NCI-H128 (cell line): ENCODE results near the gene OLFML2A.

Experiments
- DNase-seq: peaks from one replicate; lab custom pipeline; 2025; ENCODE audit not compliant: unreplicated experiment; lab: John Stamatoyannopoulos, UW

Gene OLFML2A

DNA sequence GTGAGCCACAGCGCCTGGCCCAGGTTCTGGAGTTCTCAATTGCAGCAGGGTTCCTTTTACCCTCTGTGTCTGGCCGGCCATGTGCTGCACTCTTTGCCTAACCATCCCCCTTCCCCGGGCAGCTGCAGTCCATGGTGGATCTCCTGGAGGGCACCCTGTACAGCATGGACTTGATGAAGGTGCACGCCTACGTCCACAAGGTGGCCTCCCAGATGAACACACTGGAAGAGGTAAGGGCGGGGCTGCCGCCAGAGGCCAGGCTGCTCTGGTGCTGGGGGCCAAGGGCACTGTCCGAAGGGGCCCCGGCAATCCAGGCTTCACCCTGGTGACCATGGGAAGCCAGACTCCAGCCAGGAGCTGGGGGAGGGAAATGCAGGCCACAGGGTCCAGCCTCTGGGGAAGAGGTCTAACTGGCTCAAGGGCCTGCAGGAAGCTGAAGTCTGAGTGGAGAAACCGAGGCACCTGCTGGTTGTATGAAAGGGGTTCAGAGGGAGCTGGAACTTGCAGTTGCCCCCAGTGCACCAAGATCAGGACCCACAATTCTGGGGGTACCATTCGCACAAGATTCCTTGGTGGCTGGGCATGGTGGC is 18.1 kb downstream of the OLFML2A start:
- DNase-seq: no peak

DNA sequence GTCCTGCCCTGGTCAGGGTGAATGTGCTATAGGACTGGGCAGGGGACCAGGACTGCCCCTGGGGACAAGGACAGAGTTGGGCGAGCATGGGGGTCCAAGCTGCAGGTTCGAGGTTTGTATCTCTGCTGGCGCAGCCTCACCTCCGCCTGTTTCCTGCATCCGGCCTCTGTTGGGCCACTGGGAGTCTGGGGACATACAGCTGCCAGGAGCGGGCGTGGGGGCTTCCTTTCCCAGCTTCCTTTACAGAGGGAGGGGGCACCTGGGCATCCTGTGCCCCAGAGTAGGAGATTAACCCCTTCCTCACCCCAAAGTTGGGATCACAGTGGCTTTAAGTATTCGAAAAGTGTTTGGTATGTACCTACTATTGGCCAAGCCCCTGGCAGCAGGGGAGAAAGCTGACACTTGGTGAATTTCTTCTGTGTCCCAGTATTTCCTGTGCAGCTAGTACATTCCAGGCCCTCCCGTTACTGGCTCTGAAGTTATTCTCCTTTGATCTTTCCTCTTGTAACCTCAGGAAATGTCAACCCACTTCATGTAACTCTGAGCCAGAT is 19.0 kb downstream of the OLFML2A start:
- DNase-seq: no peak

DNA sequence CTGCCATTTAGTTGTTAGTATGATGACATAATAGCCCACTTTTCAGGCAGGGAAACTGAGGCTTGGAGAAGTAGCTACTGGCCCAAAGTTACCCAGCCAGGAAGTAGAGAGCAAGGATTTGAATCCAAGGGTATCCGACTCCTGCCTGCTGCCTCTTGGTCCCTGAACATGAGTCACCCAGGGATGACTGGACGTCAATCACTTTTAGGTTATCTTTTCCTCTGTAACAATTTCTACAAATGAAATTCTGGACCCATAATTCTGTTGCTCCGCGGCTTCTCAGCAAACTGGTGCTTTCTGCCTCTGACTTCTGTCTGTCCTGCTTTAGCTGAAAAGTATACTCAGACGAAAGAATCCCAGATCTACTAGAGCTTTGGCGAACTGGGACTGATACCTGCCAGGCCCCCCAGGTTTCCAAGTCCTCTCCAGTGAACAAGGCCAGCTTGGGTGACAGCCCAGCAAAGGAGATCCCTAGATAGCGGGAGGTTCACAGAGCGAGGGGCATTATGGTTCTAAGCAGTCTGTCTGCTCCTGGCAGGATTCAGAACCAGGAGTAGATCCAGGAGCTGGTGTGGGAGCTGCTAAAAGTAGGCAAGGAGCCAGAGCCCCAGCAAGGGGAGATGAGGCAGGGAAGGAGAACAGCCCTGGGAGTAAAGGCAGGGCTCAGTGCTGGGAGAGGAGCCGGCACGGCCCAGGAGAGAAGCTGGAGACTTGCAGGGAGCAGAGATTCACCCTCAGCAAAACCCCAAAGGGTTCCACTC is 20.6 kb downstream of the OLFML2A start:
- no peak for DNase-seq

DNA sequence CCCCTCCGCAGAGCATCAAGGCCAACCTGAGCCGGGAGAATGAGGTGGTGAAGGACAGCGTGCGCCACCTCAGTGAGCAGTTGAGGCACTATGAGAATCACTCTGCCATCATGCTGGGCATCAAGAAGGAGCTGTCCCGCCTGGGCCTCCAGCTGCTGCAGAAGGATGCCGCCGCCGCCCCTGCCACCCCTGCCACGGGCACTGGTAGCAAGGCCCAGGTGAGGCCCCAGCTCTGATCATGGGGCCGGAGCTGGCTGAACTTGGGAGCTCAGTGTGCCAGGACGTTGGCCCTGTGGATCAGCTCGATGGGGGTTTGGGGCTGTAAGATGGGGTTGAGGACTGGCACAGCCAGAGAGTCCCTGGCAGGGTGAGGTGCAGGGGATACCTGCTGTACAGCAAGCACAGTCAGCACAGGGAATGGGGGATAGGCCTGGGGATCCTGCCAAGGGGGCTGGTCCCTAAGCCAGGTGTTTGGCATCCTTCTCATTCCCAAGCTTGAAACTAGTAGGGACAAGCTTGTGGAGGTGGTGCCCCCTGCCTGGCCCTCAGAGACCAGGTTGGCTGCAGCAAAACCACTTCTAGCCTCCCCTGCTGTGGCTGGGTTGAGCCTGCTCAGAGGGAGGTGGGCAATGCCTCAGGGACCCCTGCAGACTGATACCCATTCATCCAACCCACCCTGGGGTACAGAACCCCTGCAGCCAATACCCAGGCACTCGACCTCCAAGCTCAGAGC is 22.5 kb downstream of the OLFML2A start:
- DNase-seq: no peak

DNA sequence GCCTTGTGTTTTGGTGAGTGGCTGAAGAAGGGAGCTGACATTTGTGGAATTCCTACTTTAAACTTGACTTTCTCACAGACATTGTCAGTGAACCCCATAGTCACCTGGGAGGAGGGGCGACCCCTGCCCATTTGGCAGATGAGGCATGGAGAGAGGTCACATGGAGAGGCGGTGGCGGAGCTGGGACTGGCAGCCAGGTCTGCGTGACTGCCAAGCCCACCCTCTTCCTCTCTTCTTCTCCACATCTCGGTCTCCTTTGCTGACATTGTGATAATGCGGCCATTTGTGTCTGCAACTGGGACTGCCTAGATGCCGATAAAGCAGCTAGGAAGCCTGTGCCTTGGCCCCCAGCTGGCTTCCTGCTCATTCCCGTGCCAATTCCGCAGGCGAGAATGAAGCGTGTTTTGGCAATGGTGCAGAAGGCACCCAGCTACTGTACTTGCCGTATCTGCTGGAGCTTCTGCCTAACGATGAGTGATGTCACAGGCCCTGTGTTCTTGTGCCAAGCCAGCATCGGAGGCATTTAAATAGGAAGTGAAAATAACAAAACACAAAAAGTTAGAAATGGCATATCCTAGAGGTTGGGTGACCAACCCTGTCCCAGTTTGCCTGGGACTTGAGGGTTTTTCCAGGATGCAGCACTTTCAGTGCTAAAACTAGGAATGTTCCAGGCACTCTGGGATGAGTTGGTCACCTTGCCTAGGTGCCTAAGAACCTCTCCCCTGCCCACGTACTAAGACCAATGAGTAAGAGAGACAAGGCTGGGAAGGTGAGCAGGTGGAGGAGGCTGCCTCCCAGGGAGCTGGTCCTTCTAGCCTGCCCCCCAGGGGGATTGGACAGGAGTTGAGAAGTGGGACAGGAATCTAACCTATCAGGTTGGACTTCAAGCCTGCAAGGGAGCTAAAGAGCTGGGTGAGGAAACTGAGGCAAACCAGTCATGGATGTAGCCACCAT is 23.6 kb downstream of the OLFML2A start:
- DNase-seq: no peak

DNA sequence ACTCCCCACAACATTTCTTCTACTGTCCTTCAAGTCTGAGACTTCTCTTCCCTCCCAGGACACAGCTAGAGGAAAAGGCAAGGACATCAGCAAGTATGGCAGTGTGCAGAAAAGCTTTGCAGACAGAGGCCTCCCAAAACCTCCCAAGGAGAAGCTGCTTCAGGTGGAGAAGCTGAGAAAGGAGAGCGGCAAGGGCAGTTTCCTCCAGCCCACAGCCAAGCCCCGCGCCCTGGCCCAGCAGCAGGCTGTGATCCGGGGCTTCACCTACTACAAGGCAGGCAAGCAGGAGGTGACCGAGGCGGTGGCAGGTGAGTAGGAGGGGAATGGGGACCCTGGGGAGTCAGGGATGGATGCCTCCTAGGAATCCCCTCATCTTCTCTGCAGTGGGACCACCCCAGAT is 24.4 kb downstream of the OLFML2A start:
- DNase-seq: no peak

DNA sequence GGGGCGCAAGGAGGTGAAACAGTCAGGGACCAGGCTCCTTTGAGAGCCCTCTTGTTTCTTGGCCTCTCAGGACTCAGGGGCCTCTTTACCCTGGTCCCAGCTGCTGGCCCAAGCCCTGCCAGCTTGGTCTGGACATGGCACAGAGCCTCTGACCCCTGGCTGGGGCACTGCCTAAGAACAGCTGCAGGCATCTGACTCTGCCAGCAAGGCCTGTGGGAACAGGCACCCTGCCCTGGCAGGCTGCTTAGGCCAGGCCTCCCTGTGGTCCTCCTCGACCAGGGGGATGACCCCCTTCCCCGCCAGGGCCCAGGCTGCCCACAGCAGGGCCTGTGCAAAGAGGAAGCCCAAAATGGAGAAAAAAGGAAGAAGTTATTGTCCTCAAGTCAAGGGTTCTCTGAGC is 25.5 kb downstream of the OLFML2A start:
- no peak for DNase-seq

DNA sequence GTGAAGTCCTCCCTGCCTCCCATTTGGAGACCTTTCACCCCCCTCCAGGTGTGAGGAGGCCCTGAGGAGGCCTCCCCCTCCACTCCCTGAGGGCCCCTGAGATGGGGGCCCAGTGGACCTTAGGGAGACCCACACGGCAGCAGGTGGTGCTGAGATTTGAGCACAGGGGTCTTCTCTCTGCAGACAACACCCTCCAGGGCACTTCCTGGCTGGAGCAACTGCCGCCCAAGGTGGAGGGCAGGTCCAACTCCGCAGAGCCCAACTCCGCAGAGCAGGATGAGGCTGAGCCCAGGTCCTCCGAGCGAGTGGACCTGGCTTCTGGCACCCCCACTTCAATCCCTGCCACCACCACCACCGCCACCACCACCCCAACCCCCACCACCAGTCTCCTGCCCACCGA is 27.0 kb downstream of the OLFML2A start:
- DNase-seq: no peak

DNA sequence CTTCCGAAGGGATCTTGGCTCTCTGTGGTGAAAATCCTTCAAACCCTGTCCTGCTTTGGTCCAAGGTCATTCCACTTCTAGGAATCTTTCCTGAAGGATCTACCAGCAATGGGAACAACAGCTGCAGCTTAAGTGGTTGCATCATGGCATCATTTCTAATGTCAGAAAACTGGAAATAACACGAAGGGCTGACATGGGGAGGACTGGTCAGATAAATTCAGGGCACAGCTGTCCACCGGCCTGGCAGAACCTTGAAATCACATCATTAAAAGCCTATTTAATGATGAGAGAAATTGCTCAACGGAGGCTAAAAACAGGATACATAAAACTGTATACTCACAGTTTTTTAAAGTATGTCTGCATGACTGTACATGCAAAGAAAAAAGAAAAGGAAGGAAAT is 28.3 kb downstream of the OLFML2A start:
- no peak for DNase-seq

DNA sequence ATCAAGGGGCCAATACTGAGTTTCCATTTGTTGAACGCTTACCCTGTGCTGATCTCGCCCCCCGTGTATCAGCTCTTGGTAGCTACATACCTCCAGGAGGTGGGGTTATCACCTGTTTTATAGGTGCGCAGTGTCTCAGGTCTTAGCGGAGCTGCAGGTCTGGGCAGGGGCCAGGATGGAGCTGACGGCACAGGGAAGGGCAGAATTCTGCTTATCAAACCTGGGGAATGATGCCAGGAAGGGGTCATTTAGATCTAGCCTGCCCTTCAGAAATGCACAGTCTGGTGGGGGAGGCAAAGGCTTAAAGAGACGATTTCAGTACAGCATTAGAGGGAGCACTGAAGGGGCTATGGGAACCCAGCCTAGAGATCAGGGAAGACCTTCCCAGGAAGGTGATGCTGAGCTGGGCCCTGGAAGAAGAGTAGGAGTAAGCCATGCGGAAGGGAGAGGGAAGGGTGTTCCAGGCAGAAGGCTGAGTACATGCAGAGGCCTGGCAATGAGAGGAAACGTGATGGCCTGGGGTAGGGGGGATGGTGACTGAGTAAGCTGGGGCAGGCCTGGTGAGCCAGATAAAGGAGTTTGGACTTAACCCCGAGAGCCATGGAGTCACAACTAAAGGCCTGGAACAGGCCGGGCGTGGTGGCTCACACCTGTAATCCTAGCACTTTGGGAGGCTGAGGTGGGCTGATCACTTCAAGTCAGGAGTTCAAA is 31.5 kb downstream of the OLFML2A start:
- DNase-seq: no peak

DNA sequence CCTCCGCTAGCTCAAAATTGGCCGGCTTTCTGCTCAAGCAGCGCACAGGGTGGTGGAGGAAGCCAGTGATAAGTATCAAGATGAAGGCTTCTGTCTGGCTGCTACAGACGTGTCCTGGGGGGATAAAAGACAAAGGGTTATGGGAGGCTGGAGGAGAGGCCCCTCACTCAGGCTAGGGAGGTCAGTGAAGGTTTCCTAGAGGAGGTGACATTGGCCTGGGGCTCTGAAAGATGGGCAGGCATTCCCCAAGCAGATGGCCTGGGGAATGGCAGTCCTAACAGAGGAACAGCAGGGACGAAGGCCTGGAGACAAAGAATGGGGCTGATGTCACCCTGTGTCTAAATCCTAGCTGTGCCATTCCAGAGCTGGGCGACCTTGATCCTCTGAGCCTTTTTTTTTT is 32.3 kb downstream of the OLFML2A start:
- DNase-seq: no peak

DNA sequence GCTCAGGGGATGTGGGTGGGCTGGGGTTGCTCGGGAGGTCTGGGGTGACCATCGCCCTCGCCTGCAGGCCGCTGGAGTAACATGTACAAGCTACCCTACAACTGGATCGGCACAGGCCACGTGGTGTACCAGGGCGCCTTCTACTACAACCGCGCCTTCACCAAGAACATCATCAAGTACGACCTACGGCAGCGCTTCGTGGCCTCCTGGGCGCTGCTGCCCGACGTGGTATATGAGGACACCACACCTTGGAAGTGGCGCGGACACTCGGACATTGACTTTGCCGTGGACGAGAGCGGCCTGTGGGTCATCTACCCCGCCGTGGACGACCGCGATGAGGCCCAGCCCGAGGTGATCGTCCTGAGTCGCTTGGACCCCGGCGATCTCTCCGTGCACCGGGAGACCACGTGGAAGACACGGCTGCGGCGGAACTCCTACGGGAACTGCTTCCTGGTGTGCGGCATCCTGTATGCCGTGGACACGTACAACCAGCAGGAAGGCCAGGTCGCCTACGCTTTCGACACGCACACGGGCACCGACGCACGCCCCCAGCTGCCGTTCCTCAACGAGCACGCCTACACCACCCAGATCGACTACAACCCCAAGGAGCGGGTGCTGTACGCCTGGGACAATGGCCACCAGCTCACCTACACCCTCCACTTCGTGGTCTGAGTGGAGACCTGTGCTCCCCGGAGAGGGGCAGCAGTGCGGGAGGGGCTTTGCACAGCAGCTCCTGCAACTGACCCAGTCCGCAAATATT is 33.0 kb downstream of the OLFML2A start:
- no peak for DNase-seq

DNA sequence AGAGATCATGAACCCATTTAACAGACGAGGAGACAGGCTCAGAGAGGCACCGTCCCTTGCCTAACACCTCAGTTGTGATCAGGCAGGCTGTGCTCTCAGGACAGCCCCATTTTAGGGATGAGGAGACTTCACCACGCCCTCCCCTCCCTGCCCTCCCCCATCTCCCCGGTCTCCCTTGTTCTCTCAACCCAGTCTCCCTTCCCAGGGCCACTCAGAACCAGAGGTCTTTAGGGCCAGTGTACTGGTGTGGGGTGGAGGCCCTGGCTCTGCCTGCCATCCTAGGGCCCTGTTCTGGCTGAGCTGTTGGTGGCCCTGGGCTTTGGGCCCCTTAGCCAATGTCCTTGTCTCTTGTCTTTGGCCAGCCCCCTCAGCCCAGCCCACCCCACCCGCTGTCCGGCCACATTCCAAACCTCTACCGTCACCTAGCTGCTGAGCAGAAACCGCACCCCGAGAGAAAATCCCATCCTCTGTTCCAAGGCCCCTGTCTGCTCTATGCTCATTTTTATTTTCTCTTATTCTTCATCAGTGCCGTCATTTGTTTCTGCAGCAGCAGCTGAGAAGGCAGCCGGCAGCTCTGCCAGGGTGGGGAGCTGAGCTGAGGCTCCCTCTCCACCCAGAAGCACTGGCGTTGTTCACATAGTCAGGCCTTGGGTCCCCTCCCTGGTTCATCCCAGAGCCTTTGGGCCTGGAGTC is 33.9 kb downstream of the OLFML2A start:
- DNase-seq: no peak

DNA sequence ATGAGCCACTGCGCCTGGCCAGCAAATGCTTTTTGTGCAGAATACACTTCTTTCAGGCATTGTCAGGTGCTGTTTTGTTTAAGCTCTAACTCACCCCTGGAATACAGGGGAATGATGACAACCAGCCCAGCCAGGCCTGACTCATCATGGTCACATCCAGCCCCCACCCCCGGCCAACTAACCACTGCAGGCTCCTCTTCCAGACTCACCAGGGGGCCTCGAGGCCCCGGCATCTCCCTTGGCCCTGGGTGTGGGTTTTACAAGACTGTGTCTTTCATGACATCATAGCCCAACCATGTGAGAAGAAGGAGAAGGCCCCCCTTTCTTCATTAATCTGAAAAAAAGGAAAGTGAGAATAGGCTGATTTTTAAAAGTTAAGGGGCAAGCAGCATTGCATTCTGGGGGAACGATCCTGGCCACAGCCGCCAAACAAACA is 35.5 kb downstream of the OLFML2A start:
- no peak for DNase-seq

DNA sequence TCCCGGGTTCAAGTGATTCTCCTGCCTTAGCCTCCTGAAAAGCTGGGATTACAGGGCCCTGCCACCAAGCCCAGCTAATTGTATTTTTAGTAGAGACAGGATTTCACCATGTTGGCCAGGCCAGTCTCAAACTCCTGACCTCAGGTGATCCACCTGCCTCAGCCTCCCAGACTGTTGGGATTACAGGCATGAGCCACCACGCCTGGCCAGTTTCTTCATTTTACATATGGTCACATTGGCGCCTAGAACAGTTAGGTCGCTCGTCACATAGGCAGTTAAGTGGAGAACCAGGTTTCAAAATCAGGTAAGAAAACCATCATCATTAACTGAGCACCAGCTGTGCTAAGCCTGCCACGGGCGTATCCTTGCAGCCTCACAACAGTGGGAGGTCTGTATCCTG is 36.1 kb downstream of the OLFML2A start:
- no peak for DNase-seq

DNA sequence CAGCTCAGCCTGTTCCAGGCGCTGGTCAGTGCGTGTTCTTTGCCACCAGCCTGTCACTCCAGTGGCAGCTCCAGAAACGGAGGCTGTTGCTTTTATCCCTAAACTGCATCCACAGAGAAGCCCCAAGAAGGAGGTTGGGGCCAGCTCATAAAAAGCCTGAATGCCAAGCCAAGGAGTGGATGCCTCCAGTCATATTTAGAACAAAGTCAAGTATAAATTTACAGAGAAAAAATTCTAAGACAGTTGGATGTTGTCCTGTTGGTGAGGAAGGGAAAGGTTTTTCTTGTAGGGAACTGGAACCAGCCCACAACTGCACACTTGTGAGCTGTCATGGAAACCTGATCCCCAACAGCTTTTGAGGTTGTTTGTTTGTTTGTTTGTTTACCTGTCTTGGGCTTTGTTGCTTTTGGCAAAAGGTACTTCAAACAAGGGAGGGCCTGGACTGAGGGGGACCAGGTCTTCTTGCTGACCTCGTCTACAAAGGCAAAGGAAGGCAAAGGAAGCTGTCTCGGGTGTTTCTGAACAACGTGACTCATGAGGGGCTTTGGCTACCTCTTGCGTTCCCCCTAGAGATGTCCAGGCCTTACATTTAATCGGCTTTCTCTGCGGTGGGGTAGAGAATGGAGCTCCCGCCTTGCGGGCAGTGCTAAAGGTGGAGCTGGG is 36.7 kb downstream of the OLFML2A start:
- DNase-seq: no peak

DNA sequence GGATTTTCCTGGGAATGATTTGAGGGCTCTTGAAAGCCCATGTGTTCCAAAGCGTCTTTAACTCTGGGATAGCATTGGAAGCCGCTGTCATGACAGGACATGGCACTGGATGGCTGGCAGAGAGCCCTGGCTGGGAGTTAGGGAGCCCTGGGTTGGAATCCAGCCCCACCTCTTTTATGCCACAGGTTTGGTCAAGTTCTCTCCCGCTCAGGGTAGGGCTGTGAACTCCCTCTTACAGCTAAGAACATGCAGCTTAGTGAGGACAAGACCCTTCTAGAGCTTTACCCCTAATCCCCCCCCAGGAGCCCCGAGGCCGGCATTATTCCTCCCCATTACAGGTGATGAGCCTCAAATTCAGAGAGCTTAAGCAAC is 37.2 kb downstream of the OLFML2A start:
- no peak for DNase-seq

DNA sequence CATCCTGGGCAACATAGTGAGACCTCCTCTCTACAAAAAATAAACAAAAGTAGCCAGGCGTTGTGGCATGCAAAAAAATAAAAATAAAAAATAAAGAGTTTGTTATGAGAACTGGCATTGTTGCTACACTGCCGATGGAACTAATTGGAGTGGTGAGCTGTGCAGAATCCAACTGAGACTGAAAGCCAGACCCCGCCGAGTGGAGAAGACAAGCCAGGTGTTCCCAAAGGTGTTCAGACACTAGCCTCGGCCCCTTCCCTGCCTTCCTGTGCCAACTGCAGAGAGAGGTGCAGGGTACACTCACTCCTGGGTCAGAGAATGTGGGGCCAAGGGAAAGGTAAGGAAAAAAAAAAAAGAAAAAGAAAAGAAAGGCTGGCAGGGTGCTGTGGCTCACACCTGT is 38.7 kb downstream of the OLFML2A start:
- DNase-seq: no peak
